GM19193 (cell line): ENCODE results near the gene TUBB4A.

Experiments used
- POLR2A ChIP-seq: IDR thresholded peaks from 4 replicates; pipeline ENCODE4 v1.6.1; 2011; ENCODE audit not compliant: insufficient read depth, insufficient read length; ENCODE audit errors: extremely low read depth

TUBB4A gene

GRCh38 chr19:6530386-6531162 lies 28.5 kb upstream of the TUBB4A start, which contains the start of gene TNFSF9:
TNFSF9 (plus strand) TSS chr19:6531026; CDS start chr19:6531037, 11 bp downstream.
- TF ChIP-seq POLR2A, result peak; percentile 100

- TF ChIP-seq POLR2A, result no peak
Observed at GRCh38 chr19:6529937-6530385, 27.9 kb upstream of the TUBB4A start.

DNA sequence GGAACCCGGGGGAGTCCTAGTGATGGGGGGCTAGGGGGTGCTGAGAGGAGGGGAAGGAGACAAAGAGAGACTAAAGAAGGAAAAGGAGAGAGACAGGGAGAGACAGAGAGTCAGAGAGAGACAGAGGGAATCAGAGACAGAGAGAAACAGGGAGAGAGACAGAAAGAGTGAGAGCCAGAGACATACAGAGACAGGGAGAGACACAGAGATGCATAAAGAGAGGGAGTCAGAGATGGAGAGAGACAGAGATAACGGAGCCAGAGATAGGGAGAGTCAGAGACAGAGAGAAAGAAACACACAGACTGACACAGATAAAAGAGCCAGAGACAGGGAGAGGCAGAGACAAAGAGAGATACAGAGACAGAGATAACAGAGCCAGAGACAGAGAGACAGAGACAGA lies 27.2 kb upstream of the TUBB4A start:
- TF ChIP-seq POLR2A, result no peak

DNA sequence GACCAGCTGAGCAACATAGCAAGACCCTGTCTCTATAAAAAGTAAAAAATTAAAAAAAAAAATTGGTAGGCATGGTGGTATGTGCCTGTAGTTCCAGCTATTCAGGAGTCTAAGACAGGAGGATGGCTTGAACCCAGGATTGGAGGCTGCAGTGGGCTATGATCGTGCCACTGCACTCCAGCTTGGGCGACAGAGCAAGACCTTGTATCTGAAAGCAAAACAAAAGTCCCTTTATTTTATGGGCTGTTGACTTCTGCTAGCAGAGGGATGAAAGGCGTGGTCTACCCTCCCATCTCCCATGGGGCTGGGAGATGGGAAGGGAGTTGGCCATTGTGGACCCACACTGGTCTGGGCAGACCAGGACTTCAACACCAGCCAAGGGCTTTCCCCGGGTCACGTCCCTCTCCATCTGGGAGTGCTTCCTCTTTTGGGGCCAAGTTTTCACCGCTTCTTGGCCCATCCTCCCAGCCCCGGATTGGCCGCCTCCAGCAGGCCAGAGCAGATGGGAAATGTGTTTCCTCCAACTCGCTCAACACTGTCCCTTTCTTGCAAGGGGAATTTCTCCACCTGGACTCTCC lies 26.5 kb upstream of the TUBB4A start:
- peak; percentile 50 for TF ChIP-seq POLR2A

GRCh38 chr19:6527893-6528543 lies 25.9 kb upstream of the TUBB4A start:
- no peak for TF ChIP-seq POLR2A

GRCh38 chr19:6524311-6524710 lies 22.2 kb upstream of the TUBB4A start:
- no peak for TF ChIP-seq POLR2A

- no peak for TF ChIP-seq POLR2A
Observed at GRCh38 chr19:6522712-6523111, 20.6 kb upstream of the TUBB4A start.

- peak; percentile 66 for TF ChIP-seq POLR2A
Observed at GRCh38 chr19:6521718-6522646, 19.9 kb upstream of the TUBB4A start.

DNA sequence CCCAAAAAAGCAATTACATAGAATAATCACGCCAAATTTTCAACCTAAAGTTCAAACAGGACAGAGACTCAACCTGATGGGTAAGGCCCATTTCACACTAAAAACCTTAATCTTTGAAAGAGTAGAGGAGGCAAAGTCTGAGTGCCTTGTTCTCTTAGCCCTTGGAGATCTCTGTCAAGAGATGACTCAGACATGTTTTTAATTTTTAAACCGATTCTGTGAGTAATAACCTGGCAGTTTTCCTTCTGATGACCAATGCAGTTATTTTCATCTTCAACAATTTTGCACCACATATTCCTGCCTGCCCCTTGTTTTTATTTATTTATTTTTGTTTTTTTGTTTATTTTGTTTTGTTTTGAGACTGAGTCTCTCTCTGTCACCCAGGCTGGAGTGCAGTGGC lies 17.2 kb upstream of the TUBB4A start:
- no peak for TF ChIP-seq POLR2A

DNA sequence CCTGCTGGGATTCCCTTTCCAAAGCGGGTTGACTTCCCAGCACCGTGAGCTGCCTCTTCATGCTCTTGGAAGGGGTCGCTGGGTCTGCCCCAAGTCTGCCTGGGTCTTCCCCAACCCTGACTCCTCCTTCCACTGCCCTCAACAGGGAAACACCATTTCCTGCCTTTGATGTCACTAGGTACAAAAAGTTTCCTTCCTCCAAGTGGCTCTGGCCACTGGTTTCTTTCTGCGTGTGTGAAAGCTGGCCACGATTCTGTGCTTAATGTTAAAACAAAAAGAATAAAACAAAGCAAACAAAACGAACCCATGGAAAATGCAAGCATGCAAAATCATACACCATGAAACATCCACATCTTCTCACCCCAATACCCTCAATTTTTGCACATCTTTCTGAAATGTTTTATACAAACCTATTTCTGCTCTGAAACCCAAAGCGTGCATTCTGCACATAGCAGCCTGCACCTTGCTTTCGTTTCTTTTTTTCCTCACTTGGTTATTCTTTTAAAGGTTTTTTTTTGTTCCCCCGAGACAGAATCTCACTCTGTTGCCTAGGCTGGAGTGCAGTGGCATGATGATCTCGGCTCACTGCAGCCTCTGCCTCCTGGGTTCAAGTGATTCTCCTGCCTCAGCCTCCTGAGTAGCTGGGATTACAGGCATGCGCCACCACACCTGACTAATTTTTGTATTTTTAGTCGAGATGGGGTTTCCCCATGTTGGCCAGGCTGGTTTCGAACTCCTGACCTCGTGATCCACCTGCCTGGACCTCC lies 16.2 kb upstream of the TUBB4A start:
- peak; percentile 17 for TF ChIP-seq POLR2A

DNA sequence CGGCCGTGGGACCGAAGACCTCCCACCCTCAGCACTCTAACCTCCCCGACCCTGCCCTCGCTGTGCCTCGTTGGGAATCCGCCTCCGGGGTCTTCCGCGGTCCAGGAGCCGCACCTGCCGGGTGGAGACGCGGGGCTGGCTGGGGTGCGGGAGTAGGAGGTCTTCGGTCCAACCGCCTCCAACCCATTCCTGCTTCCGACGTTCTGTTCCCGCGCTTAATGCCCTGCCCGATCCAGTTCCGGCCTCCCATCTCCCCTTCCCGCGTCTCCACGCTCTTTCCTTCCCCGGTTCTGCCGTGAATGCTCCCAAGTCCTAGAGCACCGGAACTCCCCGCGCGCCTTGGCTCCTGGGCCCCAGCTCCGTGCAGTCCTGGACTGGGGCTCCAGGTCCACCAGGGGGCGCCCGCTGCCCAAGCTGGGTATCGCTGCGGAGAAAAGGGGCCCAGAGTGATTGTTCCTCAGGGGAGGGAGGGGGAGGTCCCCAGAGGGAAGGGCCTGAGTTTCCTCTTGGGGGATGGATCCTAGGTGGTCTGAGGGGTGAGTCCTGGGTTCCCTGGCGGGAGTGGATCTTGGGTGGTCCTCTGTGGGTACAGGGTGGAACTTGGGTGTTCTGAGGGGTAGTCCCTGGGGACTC lies 14.7 kb upstream of the TUBB4A start:
- no peak for TF ChIP-seq POLR2A

- no peak for TF ChIP-seq POLR2A
Observed at GRCh38 chr19:6516018-6516658, 14.0 kb upstream of the TUBB4A start.

- TF ChIP-seq POLR2A, result no peak
Observed at GRCh38 chr19:6514926-6515544, 12.9 kb upstream of the TUBB4A start.
